ENCODE data around the gene MYO18A. TPM values are rescaled to one million over a fixed set of nuclear protein-coding genes. Genes with fewer than 3 reads are reported as not detected.

MYO18A gene
- total and polyA plus RNA-seq, 2 of the 4 experiments (the other 2 are of a cell fraction): 22.4 to 39.1 TPM

GRCh38 chr17:29100296-29100695, 79.9 kb downstream of the MYO18A start:
- intact Hi-C loops (cut with micrococcal nuclease) (no loop called here), dilution Hi-C loops (cut with HindIII; ENCODE audit: low sequenced_read_pairs, unreplicated experiment) (no loop called here), in situ Hi-C loops (cut with MboI; ENCODE audit: low sequenced_read_pairs) (loop anchor here (10.0 kb wide), 2 partner anchors 55 to 365 kb away; partner anchors contain the start of gene PIPOX)
- WGBS, 2 experiments (ENCODE audit: extremely low coverage in 2 of 2, insufficient read length in 1 of 2): 70% methylated on average over 2 of the region's 8 CpGs; no CpG with 5 or more reads in 1 of the 2 experiments
- Histone ChIP-seq H3K79me1 (ENCODE audit: low read depth in 1 of 2, low read length in 2 of 2) (no peaks in the 10 kb centered on the region), H2AK9ac (replicated peaks; ENCODE audit: low read depth, low read length, poor library complexity) (no peak overlapping the region), H3K4me1 (ENCODE audit: control insufficient read depth, insufficient read depth, low read length) (no peaks in the 10 kb centered on the region), H2BK120ac (ENCODE audit: low read depth, low read length) (no peak overlapping the region), H3K27ac (ENCODE audit: insufficient read depth, low read length) (no peak overlapping the region), H2AFZ (replicated peaks; ENCODE audit: low read length, poor library complexity) (no peak overlapping the region), H3K9ac (ENCODE audit: low read depth, low read length) (no peak overlapping the region), H3K18ac (ENCODE audit: low read depth, low read length) (no peak overlapping the region), H3K23ac (ENCODE audit: low read depth, low read length) (no peak overlapping the region), H3K9me1 (ENCODE audit: insufficient read depth, low read length) (no peaks in the 10 kb centered on the region), H3K4me3 (ENCODE audit: insufficient read depth, low read depth, low read length) (no peak overlapping the region), H3K14ac (replicated peaks; ENCODE audit: low read depth, low read length) (no peak overlapping the region), H4K8ac (ENCODE audit: low read depth in 2 of 2, low read length in 2 of 2) (no peak overlapping the region), H2BK15ac (ENCODE audit: low read depth, low read length) (no peak overlapping the region), H3K4ac (ENCODE audit: low read depth, low read length) (no peak overlapping the region), H3K27me3 (ENCODE audit: control insufficient read depth, insufficient read depth, low read length) (no peaks in the 10 kb centered on the region), H4K5ac (ENCODE audit: low read depth, low read length) (no peak overlapping the region), H4K20me1 (ENCODE audit: insufficient read depth, low read length) (no peaks in the 10 kb centered on the region), H3K9me3 (ENCODE audit: control insufficient read depth, insufficient read depth, low read length) (no peaks in the 10 kb centered on the region), H3K56ac (ENCODE audit: extremely low read depth, insufficient read depth, low read length) (no peak overlapping the region), H3K4me2 (ENCODE audit: low read depth, low read length) (no peak overlapping the region), H2BK20ac (ENCODE audit: low read depth, low read length) (no peak overlapping the region), H2AK5ac (ENCODE audit: low read depth, low read length) (no peak overlapping the region), H2BK5ac (ENCODE audit: low read depth, low read length, poor library complexity, severe bottlenecking) (no peak overlapping the region), H4K91ac (ENCODE audit: insufficient read depth, low read depth, low read length) (no peak overlapping the region), H3K36me3 (ENCODE audit: control insufficient read depth, insufficient read depth, low read length) (peaks cover 52% of the 10 kb centered on the region)
- ATAC-seq (ENCODE audit: low read depth) (no peak), DNase-seq (no peak)
- TF ChIP-seq, protein P1, sequence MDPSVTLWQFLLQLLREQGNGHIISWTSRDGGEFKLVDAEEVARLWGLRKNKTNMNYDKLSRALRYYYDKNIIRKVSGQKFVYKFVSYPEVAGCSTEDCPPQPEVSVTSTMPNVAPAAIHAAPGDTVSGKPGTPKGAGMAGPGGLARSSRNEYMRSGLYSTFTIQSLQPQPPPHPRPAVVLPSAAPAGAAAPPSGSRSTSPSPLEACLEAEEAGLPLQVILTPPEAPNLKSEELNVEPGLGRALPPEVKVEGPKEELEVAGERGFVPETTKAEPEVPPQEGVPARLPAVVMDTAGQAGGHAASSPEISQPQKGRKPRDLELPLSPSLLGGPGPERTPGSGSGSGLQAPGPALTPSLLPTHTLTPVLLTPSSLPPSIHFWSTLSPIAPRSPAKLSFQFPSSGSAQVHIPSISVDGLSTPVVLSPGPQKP (IDR thresholded peaks at IDR 0.05; ENCODE audit: borderline replicate concordance, low read depth, low read length): no peak
- TF ChIP-seq CEBPB (IDR thresholded peaks at IDR 0.05; ENCODE audit: low read depth, low read length) (no peak), RCOR1 (IDR thresholded peaks at IDR 0.05; ENCODE audit: insufficient replicate concordance, low read length) (no peak), RFX5 (IDR thresholded peaks at IDR 0.05; ENCODE audit: low read depth, low read length) (no peak)
- no TSS peak for BruUV-seq (replicated peaks)
- POLR2A ChIA-PET (ENCODE audit: unreplicated experiment): no interaction called here
- CTCF ChIA-PET: no interaction called here

Measured in IMR-90 (cell line).